ENCODE data around the gene NHERF1.

GRCh38 chr17:74796211-74796610 lies 47.8 kb downstream of the NHERF1 start:
- TF ChIP-seq CTCF (IDR thresholded peaks at IDR 0.05) (no peak), POLR2A (IDR thresholded peaks at IDR 0.05; ENCODE audit: low read depth) (no peak), POLR2AphosphoS5 (IDR thresholded peaks at IDR 0.05) (no peak)
